HL-60 (cell line): ENCODE measurements around the gene AFAP1.

Experiments
- CTCF ChIP-seq: IDR thresholded peaks from one replicate; pipeline ENCODE4 v1.5.1; 2011; ENCODE audit warnings: low read length, control low read depth, inconsistent platforms; ENCODE audit not compliant: insufficient read depth
- GABPA ChIP-seq: IDR thresholded peaks from 2 replicates; pipeline ENCODE4 v1.6.1; 2012; ENCODE audit warnings: low read depth
- POLR2AphosphoS5 ChIP-seq: IDR thresholded peaks from 2 replicates; pipeline ENCODE4 v1.6.1; 2012; ENCODE audit warnings: low read depth
- REST ChIP-seq: IDR thresholded peaks from 2 replicates; pipeline ENCODE4 v1.6.1; 2012; ENCODE audit warnings: low read depth; ENCODE audit not compliant: insufficient replicate concordance

- TF ChIP-seq CTCF = no peak
- no peak for TF ChIP-seq POLR2AphosphoS5
- no peak for TF ChIP-seq GABPA
- TF ChIP-seq REST = no peak
Observed at GRCh38 chr4:7758476-7758875, 181.2 kb downstream of the AFAP1 start.
